NT2/D1 (cell line): ENCODE results near the gene FBXL12.
"Not testable (repeated sequence)": the region's sequence is repeated elsewhere in the genome, so short reads cannot be mapped to it uniquely, and the experiment has no call there.

Experiments used
- YY1 ChIP-seq: IDR thresholded peaks from 2 replicates; pipeline ENCODE4 v1.6.1; 2011; ENCODE audit not compliant: insufficient read length, insufficient read depth
- ZNF274 ChIP-seq: IDR thresholded peaks from 2 replicates; pipeline ENCODE4 v1.6.1; 2011; ENCODE audit warnings: mild to moderate bottlenecking, low read depth, low read length

DNA sequence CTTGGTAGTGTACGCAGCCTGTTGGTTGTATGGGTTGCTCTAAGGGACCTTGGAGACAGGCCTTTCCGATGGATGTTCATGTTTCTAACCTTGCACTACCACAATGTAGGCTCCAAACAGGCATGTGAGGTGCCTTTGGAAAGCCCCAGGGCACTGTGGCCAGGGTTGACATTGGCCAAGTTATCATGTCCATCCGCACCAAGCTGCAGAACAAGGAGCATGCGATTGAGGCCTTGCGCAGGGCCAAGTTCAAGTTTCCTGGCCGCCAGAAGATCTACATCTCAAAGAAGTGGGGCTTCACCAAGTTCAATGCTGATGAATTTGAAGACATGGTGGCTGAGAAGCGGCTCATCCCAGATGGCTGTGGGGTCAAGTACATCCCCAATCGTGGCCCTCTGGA is 1.2 kb upstream of the FBXL12 start:
- not testable (repeated sequence) for TF ChIP-seq YY1, ZNF274
